Ascending aorta (tissue), 2 donors: ENCODE measurements around the gene EIF2S2. TPM values are rescaled to one million over a fixed set of nuclear protein-coding genes. Genes with fewer than 3 reads are reported as not detected.

Experiments used
- DNase-seq, 2 donors: peaks; one replicate each; pipeline ENCODE4 v3.0.0-alpha.2; 2019; ENCODE audit warnings: low spot score in 2 of 2
- H3K27ac ChIP-seq, 2 donors: fragments of 200-600 bp; sonication (generic); one replicate each; pipeline ENCODE4 v1.5.1; 2016 to 2017; ENCODE audit warnings: mild to moderate bottlenecking in 1 of 2
- H3K27me3 ChIP-seq: fragments of 200-600 bp; sonication (generic); one replicate; pipeline ENCODE4 v1.5.1; 2017
- H3K36me3 ChIP-seq, 2 donors: fragments of 200-600 bp; sonication (generic); one replicate each; pipeline ENCODE4 v1.5.1; 2016
- H3K4me1 ChIP-seq, 2 donors: fragments of 200-600 bp; sonication (generic); one replicate each; pipeline ENCODE4 v1.5.1; 2016 to 2017; ENCODE audit warnings: mild to moderate bottlenecking in 1 of 2
- H3K4me3 ChIP-seq, 2 donors: fragments of 200-600 bp; sonication (generic); one replicate each; pipeline ENCODE4 v1.5.1; 2016 to 2017; ENCODE audit warnings: mild to moderate bottlenecking in 1 of 2
- H3K9me3 ChIP-seq, 2 donors: fragments of 200-600 bp; sonication (generic); one replicate each; pipeline ENCODE4 v1.5.1; 2016
- CTCF ChIP-seq, 3 experiments: fragments of 200-600 bp in 2 of 3; fragments of 450-650 bp in 1 of 3; sonication (generic) in 2 of 3; IDR thresholded peaks; one replicate each; pipeline ENCODE4 v1.5.1; 2016 to 2019; ENCODE audit warnings: antibody characterized with exemption in 3 of 3, mild to moderate bottlenecking in 1 of 3, moderate library complexity in 1 of 3
- intact Hi-C: fragments of 100-400 bp; cut with DNase I; formaldehyde crosslinking; loops from one replicate; pipeline ENCODE4 v1.15.1; 2023
- total RNA-seq: library from RNA; depleted of rRNA; stranded (reverse); fragments of >200 nt; gene quantifications from one replicate; pipeline ENCODE4 v1.1.0, GENCODE V29; 2016

The EIF2S2 gene
- total RNA-seq, 1 donor from 2014 or later = 19.3 TPM

- no peaks in the 10 kb centered on the region for H3K27me3 ChIP-seq
- no peak for TF ChIP-seq CTCF (IDR thresholded peaks at IDR 0.05)
- no peaks in the 10 kb centered on the region for H3K9me3 ChIP-seq
- H3K4me1 ChIP-seq = peaks cover 4 to 5% of the 10 kb centered on the region in 2 donors
- H3K36me3 ChIP-seq = peaks cover 5 to 33% of the 10 kb centered on the region in 2 donors
- no peak for DNase-seq
- H3K4me3 ChIP-seq = no peak overlapping the region
- no peak overlapping the region for H3K27ac ChIP-seq
- intact Hi-C loops = loop anchor here (1.0 to 2.0 kb wide), 3 partner anchors 78 to 209 kb away; partner anchors contain the start of gene RALY
Observed at GRCh38 chr20:34070859-34071258, 41.2 kb downstream of the EIF2S2 start.

- H3K4me3 ChIP-seq = no peak overlapping the region
- no peaks in the 10 kb centered on the region for H3K9me3 ChIP-seq
- H3K36me3 ChIP-seq = peaks cover 5 to 25% of the 10 kb centered on the region in 2 donors
- no peaks in the 10 kb centered on the region for H3K27me3 ChIP-seq
- no peak overlapping the region for H3K27ac ChIP-seq
- H3K4me1 ChIP-seq = peaks cover 6 to 11% of the 10 kb centered on the region in 2 donors
- no peak for TF ChIP-seq CTCF (IDR thresholded peaks at IDR 0.05)
- DNase-seq = no peak
- intact Hi-C loops = loop anchor here (1.0 to 2.0 kb wide), 3 partner anchors 77 to 208 kb away; partner anchors contain the start of gene RALY
Observed at GRCh38 chr20:34070079-34070439, 42.0 kb downstream of the EIF2S2 start.

- Histone ChIP-seq H3K36me3 (peaks cover 5 to 21% of the 10 kb centered on the region in 2 donors), H3K27me3 (no peaks in the 10 kb centered on the region), H3K27ac (no peak overlapping the region), H3K9me3 (no peaks in the 10 kb centered on the region), H3K4me1 (peaks cover 6 to 11% of the 10 kb centered on the region in 2 donors), H3K4me3 (no peak overlapping the region)
- peak in 1 of 2 donors; percentile 84 for DNase-seq
- intact Hi-C loops = loop anchor here (1.0 to 2.0 kb wide), 4 partner anchors 60 to 207 kb away; partner anchors contain the start of gene RALY
- TF ChIP-seq CTCF (IDR thresholded peaks at IDR 0.05) = peak; percentile 83 to 89 (median 84)
Observed at GRCh38 chr20:34069341-34070078, 42.5 kb downstream of the EIF2S2 start.

GRCh38 chr20:34068001-34068400, 44.0 kb downstream of the EIF2S2 start:
- H3K4me1 ChIP-seq = peaks cover 6 to 14% of the 10 kb centered on the region in 2 donors

GRCh38 chr20:34066476-34067090, 45.5 kb downstream of the EIF2S2 start:
- Histone ChIP-seq H3K36me3 (no peaks in the 10 kb centered on the region), H3K27me3 (no peaks in the 10 kb centered on the region), H3K27ac (no peak overlapping the region), H3K4me3 (no peak overlapping the region), H3K9me3 (no peaks in the 10 kb centered on the region), H3K4me1 (peaks cover 6 to 14% of the 10 kb centered on the region in 2 donors)
- no peak for DNase-seq
- TF ChIP-seq CTCF (IDR thresholded peaks at IDR 0.05) = no peak
- intact Hi-C loops = no loop called here

More at GRCh38 chr20:34068001-34068400, 44.0 kb downstream of the EIF2S2 start:
- H3K9me3 ChIP-seq = no peaks in the 10 kb centered on the region
- no peak for DNase-seq
- TF ChIP-seq CTCF (IDR thresholded peaks at IDR 0.05) = no peak
- intact Hi-C loops = no loop called here
- no peaks in the 10 kb centered on the region for H3K27me3 ChIP-seq
- H3K4me3 ChIP-seq = no peak overlapping the region
- no peak overlapping the region for H3K27ac ChIP-seq
- peaks cover 0 to 9% of the 10 kb centered on the region in 2 donors for H3K36me3 ChIP-seq
